Kidney capillary endothelial cell (primary cell): ENCODE results near the gene C4A.
"Not testable (repeated sequence)": the region's sequence is repeated elsewhere in the genome, so short reads cannot be mapped to it uniquely, and the experiment has no call there.

ENCODE experiments used
- DNase-seq: peaks from one replicate; pipeline ENCODE4 v3.0.0-alpha.2; 2018; ENCODE audit warnings: low spot score

Gene C4A

DNA sequence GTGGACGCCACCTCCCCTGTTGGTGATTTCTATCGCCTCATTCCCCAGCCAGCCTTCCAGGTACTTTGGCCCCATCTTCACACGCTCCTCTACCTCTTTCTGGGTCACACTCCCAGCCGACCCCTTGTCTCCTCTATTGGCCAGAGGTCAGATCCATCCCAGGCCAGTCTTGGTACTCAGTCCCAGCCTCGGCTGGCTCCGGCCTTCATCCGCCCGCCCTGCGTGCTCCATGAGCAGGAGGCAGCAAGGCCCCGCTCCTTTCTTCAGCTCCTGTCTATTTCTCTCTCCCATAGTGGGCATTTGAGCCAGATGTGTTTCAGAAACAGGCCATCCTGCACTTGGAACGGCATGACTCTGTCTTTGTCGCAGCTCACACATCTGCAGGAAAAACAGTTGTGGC is 20.2 kb upstream of the C4A start:
- no peak for DNase-seq

DNA sequence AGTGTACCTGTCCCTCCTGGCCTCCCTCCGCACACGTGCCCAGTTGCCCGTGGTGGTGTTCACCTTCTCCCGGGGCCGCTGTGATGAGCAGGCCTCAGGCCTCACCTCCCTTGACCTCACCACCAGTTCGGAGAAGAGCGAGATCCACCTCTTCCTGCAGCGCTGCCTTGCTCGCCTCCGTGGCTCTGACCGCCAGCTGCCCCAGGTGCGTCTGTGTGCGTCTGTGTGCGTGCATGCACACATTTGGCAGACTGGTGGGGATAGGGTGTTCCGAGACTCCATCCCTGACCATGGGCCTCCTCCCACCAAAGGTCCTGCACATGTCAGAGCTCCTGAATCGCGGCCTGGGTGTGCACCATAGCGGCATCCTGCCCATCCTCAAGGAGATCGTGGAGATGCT is 17.9 kb upstream of the C4A start:
- no peak for DNase-seq

DNA sequence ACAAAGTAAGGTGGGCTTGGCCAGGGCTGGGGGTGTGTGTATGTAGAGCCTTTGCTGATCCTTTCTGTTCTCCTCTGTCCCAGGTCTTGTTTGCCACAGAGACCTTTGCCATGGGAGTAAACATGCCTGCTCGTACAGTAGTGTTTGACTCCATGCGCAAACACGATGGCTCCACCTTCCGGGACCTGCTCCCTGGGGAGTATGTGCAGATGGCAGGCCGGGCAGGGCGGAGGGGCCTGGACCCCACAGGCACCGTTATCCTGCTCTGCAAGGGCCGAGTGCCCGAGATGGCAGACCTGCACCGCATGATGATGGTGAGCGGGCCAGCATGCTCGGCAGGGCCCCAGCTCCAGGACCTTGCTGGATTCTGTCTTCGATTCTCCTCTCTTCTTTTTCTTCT is 16.2 kb upstream of the C4A start:
- no peak for DNase-seq

DNA sequence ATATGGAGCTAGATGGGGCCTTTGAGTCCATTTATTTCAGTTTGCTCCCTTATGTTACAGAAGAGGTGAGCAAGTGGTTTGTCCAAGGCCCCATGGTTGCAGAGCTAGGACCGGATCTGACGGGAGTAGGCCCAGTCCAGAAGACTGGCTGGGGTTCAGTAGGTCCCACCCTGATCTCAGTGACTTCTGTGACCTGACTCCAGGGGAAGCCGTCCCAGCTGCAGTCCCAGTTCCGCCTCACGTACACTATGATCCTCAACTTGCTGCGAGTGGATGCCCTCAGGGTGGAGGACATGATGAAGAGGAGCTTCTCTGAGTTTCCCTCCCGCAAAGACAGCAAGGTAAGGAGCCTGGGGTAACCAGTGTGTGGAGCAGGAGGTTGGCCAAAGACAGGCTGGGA is 15.4 kb upstream of the C4A start:
- no peak for DNase-seq

GRCh38 chr6:31966997-31967925 is 14.6 kb upstream of the C4A start:
- DNase-seq: no peak

GRCh38 chr6:31967926-31968320 is 13.9 kb upstream of the C4A start:
- no peak for DNase-seq

DNA sequence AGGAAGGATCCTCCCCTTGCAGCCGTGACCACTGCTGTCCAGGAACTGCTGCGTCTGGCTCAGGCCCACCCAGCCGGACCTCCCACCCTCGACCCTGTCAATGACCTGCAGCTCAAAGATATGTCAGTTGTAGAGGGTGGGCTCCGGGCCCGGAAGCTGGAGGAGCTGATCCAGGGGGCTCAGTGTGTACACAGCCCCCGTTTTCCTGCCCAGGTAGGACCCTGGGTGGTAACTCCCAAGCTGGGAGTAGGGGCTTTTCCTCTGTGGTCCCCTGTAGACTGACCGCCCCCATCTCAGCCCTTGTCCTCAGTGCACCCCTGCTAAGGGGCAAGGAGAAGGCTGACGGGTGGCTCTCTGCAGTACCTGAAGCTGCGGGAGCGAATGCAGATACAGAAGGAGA is 13.5 kb upstream of the C4A start:
- no peak for DNase-seq

DNA sequence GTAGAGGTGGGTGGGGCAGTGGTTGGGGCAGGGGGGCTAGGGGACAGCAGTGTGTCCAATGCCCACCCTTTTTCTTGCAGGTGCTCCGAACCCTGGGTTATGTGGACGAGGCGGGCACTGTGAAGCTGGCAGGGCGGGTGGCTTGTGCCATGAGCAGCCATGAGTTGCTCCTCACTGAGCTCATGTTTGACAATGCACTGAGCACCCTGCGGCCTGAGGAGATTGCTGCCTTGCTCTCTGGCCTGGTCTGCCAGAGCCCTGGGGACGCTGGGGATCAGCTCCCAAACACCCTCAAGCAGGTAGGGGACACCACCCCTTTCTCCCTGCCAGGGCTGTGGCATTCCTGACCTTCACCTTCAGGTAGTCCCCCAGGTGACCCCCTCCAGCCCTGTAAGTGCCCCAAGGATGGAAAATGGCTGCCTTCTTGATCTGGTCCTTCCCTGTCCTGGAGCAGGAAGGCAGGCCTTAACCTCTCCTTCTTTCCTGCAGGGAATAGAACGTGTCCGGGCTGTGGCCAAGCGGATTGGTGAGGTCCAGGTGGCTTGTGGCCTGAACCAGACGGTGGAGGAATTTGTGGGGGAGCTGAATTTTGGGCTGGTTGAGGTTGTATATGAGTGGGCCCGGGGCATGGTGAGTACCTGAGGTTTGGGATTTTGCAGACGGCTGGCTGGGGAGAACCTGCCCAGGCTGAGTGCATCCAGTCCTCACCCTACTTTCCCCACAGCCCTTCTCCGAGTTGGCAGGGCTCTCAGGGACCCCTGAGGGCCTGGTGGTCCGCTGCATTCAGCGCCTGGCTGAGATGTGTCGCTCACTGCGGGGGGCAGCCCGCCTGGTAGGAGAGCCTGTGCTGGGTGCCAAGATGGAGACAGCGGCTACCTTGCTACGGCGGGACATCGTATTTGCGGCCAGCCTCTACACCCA is 12.8 kb upstream of the C4A start:
- DNase-seq: no peak

- DNase-seq: no peak
Measured at GRCh38 chr6:31969712-31970603, 11.9 kb upstream of the C4A start.

- no peak for DNase-seq
Measured at GRCh38 chr6:31970604-31971271, 11.1 kb upstream of the C4A start.

DNA sequence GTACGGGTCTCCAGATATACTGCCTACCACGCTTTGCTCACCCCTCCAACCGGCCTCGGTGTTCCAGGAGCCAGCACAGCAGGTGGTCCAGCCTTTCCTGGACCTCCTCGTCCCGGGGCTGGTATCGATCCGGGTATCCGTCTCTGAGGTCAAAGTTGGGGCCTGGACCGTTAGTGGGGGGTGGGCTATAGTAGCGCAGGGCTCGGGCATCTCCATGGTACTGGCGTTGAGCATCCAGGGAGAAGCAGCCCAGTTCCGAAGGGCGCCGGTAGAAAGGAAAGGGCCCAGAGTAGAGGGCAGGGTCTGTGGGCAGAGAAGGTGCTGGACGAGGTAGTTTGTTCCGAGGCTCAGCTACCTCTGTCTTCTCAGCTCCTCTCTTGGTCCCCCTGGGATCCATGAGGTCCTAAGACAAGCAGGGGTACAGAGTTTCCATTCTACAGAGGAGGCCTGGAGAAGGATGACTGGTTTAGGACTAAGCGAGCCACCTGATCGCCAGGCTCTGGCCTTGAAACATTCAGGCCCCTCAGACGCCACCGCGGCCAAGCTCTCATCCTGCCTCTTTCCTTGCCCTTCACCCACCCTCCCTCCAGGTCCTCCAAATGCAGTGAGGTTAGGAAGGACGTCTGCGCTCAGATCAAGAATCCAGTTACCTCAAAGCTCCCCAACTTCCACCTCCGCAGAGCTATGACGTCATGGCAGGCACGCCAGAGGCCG is 10.4 kb upstream of the C4A start:
- no peak for DNase-seq

GRCh38 chr6:31971993-31972708 is 9.7 kb upstream of the C4A start, which contains the start of gene DXO:
Gene DXO, minus strand, starts transcription at chr6:31972138. Its CDS starts 463 bp downstream, at chr6:31971675.
- peak; percentile 96 for DNase-seq

GRCh38 chr6:31972709-31973350 is 9.0 kb upstream of the C4A start:
- peak; percentile 14 for DNase-seq

DNA sequence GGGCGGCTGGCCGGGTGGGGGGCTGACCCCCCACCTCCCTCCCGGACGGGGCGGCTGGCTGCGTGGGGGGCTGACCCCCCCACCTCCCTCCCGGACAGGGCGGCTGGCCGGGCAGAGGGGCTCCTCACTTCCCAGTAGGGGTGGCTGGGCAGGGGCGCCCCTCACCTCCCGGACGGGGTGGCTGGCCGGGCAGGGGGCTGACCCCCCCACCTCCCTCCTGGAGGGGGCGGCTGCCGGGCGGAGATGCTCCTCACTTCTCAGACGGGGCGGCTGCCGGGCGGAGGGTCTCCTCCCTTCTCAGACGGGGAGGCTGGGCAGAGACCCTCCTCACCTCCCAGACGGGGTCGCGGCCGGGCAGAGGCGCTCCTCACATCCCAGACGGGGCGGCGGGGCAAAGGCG is 5.8 kb upstream of the C4A start:
- not testable (repeated sequence) for DNase-seq

GRCh38 chr6:31977816-31978431 is 3.9 kb upstream of the C4A start:
- no peak for DNase-seq

DNA sequence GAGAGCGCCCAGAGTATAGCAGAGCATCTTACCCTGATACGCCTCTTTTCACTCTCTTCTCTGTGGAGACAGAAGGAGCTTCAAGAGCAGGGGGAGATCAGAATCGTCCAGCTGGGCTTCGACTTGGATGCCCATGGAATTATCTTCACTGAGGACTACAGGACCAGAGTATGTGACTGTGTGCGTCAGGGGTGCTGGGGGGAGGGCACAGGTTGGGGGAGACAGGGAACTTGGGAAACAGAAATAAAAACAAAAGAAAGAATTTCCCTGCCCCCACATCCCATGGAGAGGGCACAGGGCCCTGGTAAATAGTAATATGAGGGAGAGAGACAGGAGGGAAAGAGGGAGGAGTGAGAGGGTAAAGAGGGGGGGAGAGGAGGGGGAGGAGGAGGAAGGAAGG is 3.0 kb upstream of the C4A start:
- DNase-seq: no peak

GRCh38 chr6:31979238-31979898 is 2.5 kb upstream of the C4A start:
- DNase-seq: no peak

DNA sequence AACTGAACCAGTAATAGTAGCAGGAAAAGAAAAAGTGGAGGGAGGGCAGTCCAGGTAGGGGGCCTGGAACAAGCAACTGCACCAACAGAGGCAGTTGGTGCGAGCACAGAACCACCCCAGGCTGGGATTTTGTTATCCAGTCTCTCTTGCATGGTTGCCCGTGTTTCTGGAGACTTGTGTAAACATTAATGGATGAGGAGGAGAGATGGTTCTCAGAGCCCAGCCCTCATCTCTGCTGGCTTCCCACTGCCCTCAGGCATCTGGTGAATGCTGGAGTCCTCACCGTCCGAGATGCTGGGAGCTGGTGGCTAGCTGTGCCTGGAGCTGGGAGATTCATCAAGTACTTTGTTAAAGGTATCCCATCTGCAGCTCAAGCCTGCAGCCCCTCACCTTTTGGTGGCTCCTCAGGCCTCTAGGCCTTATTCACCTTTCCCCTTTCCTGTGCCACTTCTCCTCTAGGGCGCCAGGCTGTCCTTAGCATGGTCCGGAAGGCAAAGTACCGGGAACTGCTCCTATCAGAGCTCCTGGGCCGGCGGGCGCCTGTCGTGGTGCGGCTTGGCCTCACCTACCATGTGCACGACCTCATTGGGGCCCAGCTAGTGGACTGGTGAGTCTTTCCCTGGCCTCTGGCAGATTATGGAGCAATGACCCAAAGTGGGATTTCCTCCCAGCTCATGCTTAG is 1.5 kb upstream of the C4A start:
- DNase-seq: not testable (repeated sequence)
